ENCODE results near the gene ASB18. TPM values are rescaled to one million over a fixed set of nuclear protein-coding genes. Genes with fewer than 3 reads are reported as not detected.

The ASB18 gene
- total and polyA plus RNA-seq, 5 donors: 1.1 to 5.3 (median 2.5) TPM

- intact Hi-C loops (cut with DNase I): no loop called here
- no peaks in the 10 kb centered on the region for H3K9me3 ChIP-seq (ENCODE audit: control insufficient read depth, low read length)
- H3K4me1 ChIP-seq (ENCODE audit: control insufficient read depth, insufficient read depth, low read length): no peaks in the 10 kb centered on the region
- WGBS: 8% methylated on average over 58 of the region's 58 CpGs
- peak overlapping the region; percentile 11 for H3K4me3 ChIP-seq (ENCODE audit: low read length)
- no peaks in the 10 kb centered on the region for H3K27me3 ChIP-seq (ENCODE audit: control insufficient read depth, insufficient read depth)
- no peak overlapping the region for H3K27ac ChIP-seq (ENCODE audit: low read length)
- no peak for ATAC-seq
- peak in 1 of 3 donors; percentile 55 for DNase-seq
These were observed 98.1 kb downstream of the ASB18 start for GRCh38 chr2:236165842-236166795.

GRCh38 chr2:236164925-236165841 lies 99.0 kb downstream of the ASB18 start:
- peak in 1 of 3 donors; percentile 5 for DNase-seq
- Histone ChIP-seq H3K4me3 (ENCODE audit: low read length) (peak overlapping the region; percentile 12), H3K4me1 (ENCODE audit: control insufficient read depth, insufficient read depth, low read length) (no peaks in the 10 kb centered on the region), H3K9me3 (ENCODE audit: control insufficient read depth, low read length) (no peaks in the 10 kb centered on the region), H3K27me3 (ENCODE audit: control insufficient read depth, insufficient read depth) (no peaks in the 10 kb centered on the region), H3K27ac (ENCODE audit: low read length) (no peak overlapping the region)
- intact Hi-C loops (cut with DNase I): no loop called here
- ATAC-seq: no peak
- WGBS: 26% methylated on average over 18 of the region's 18 CpGs

- Histone ChIP-seq H3K27ac (ENCODE audit: low read length) (no peak overlapping the region), H3K4me1 (ENCODE audit: control insufficient read depth, insufficient read depth, low read length) (no peaks in the 10 kb centered on the region), H3K27me3 (ENCODE audit: control insufficient read depth, insufficient read depth) (no peaks in the 10 kb centered on the region), H3K9me3 (ENCODE audit: control insufficient read depth, low read length) (no peaks in the 10 kb centered on the region), H3K4me3 (ENCODE audit: low read length) (peak overlapping the region; percentile 15)
- WGBS: under 1% methylated on average over 65 of the region's 67 CpGs
- intact Hi-C loops (cut with DNase I): no loop called here
- ATAC-seq (peak in 1 of 2 donors; percentile 25), DNase-seq (peak in 1 of 3 donors; percentile 52)
These were observed 99.8 kb downstream of the ASB18 start for GRCh38 chr2:236164201-236164924.

- 4% methylated on average over 59 of the region's 59 CpGs for WGBS
- no peak overlapping the region for H3K27ac ChIP-seq (ENCODE audit: low read length)
- H3K4me1 ChIP-seq (ENCODE audit: control insufficient read depth, insufficient read depth, low read length): no peaks in the 10 kb centered on the region
- H3K9me3 ChIP-seq (ENCODE audit: control insufficient read depth, low read length): no peaks in the 10 kb centered on the region
- intact Hi-C loops (cut with DNase I): no loop called here
- H3K27me3 ChIP-seq (ENCODE audit: control insufficient read depth, insufficient read depth): no peaks in the 10 kb centered on the region
- peak in 1 of 2 donors; percentile 10 for ATAC-seq
- DNase-seq: peak in 1 of 3 donors; percentile 43
- peak overlapping the region; percentile 15 for H3K4me3 ChIP-seq (ENCODE audit: low read length)
These were observed 100.6 kb downstream of the ASB18 start for GRCh38 chr2:236163471-236164200.

GRCh38 chr2:236162882-236163470 lies 101.2 kb downstream of the ASB18 start:
- DNase-seq: peak in 1 of 3 donors; percentile 46
- ATAC-seq: no peak
- Histone ChIP-seq H3K4me3 (ENCODE audit: low read length) (no peak overlapping the region), H3K27me3 (ENCODE audit: control insufficient read depth, insufficient read depth) (no peaks in the 10 kb centered on the region), H3K9me3 (ENCODE audit: control insufficient read depth, low read length) (no peaks in the 10 kb centered on the region), H3K27ac (ENCODE audit: low read length) (no peak overlapping the region), H3K4me1 (ENCODE audit: control insufficient read depth, insufficient read depth, low read length) (no peaks in the 10 kb centered on the region)
- intact Hi-C loops (cut with DNase I): no loop called here
- WGBS: 21% methylated on average over 33 of the region's 33 CpGs

GRCh38 chr2:236162031-236162845 lies 102.0 kb downstream of the ASB18 start:
- H3K4me1 ChIP-seq (ENCODE audit: control insufficient read depth, insufficient read depth, low read length): no peaks in the 10 kb centered on the region
- H3K27me3 ChIP-seq (ENCODE audit: control insufficient read depth, insufficient read depth): no peaks in the 10 kb centered on the region
- WGBS: 49% methylated on average over 16 of the region's 16 CpGs
- no peak for ATAC-seq
- peak in 1 of 3 donors; percentile 24 for DNase-seq
- intact Hi-C loops (cut with DNase I): no loop called here
- H3K9me3 ChIP-seq (ENCODE audit: control insufficient read depth, low read length): no peaks in the 10 kb centered on the region
- no peak overlapping the region for H3K27ac ChIP-seq (ENCODE audit: low read length)
- H3K4me3 ChIP-seq (ENCODE audit: low read length): no peak overlapping the region

- H3K9me3 ChIP-seq (ENCODE audit: control insufficient read depth, low read length): no peaks in the 10 kb centered on the region
- intact Hi-C loops (cut with DNase I): no loop called here
- H3K27me3 ChIP-seq (ENCODE audit: control insufficient read depth, insufficient read depth): no peaks in the 10 kb centered on the region
- no peaks in the 10 kb centered on the region for H3K4me1 ChIP-seq (ENCODE audit: control insufficient read depth, insufficient read depth, low read length)
- peak in 1 of 3 donors; percentile 10 for DNase-seq
- ATAC-seq: no peak
- H3K4me3 ChIP-seq (ENCODE audit: low read length): no peak overlapping the region
- H3K27ac ChIP-seq (ENCODE audit: low read length): no peak overlapping the region
- 75% methylated on average over 12 of the region's 12 CpGs for WGBS
These were observed 102.7 kb downstream of the ASB18 start for GRCh38 chr2:236161531-236161930.

GRCh38 chr2:236161082-236161462 lies 103.1 kb downstream of the ASB18 start:
- no peak for ATAC-seq
- Histone ChIP-seq H3K9me3 (ENCODE audit: control insufficient read depth, low read length) (no peaks in the 10 kb centered on the region), H3K27me3 (ENCODE audit: control insufficient read depth, insufficient read depth) (no peaks in the 10 kb centered on the region), H3K4me3 (ENCODE audit: low read length) (no peak overlapping the region), H3K27ac (ENCODE audit: low read length) (no peak overlapping the region), H3K4me1 (ENCODE audit: control insufficient read depth, insufficient read depth, low read length) (no peaks in the 10 kb centered on the region)
- peak in 1 of 3 donors; percentile 21 for DNase-seq
- intact Hi-C loops (cut with DNase I): no loop called here
- WGBS: 60% methylated on average over 15 of the region's 15 CpGs

GRCh38 chr2:236160366-236161081 lies 103.7 kb downstream of the ASB18 start:
- DNase-seq (peak in 1 of 3 donors; percentile 46), ATAC-seq (no peak)
- Histone ChIP-seq H3K4me1 (ENCODE audit: control insufficient read depth, insufficient read depth, low read length) (no peaks in the 10 kb centered on the region), H3K9me3 (ENCODE audit: control insufficient read depth, low read length) (no peaks in the 10 kb centered on the region), H3K4me3 (ENCODE audit: low read length) (no peak overlapping the region), H3K27ac (ENCODE audit: low read length) (no peak overlapping the region), H3K27me3 (ENCODE audit: control insufficient read depth, insufficient read depth) (no peaks in the 10 kb centered on the region)
- intact Hi-C loops (cut with DNase I): no loop called here
- 33% methylated on average over 22 of the region's 22 CpGs for WGBS

Measured in right cardiac atrium (tissue), 5 donors.